Brain microvascular endothelial cell (primary cell): ENCODE measurements around the gene CRABP2.

Source experiments
- DNase-seq: peaks from one replicate; pipeline ENCODE4 v3.0.0-alpha.2; 2020
- H3K27ac ChIP-seq: fragments of 250-450 bp; sonication (Bioruptor Pico); 2 replicates; pipeline ENCODE4 v1.5.1; 2020; ENCODE audit warnings: mild to moderate bottlenecking, moderate library complexity
- H3K27me3 ChIP-seq: fragments of 250-450 bp; sonication (Bioruptor Pico); replicated peaks from 2 replicates; pipeline ENCODE4 v1.5.1; 2020; ENCODE audit warnings: mild to moderate bottlenecking
- H3K36me3 ChIP-seq: fragments of 250-450 bp; sonication (Bioruptor Pico); replicated peaks from 2 replicates; pipeline ENCODE4 v1.5.1; 2020; ENCODE audit warnings: mild to moderate bottlenecking
- H3K4me3 ChIP-seq: 2 replicates; pipeline ENCODE4 v1.5.1; 2011; ENCODE audit warnings: low read depth, mild to moderate bottlenecking, control low read depth, low read length, moderate library complexity
- CTCF ChIP-seq: IDR thresholded peaks from 2 replicates; pipeline ENCODE4 v1.5.1; 2011; ENCODE audit warnings: low read depth, mild to moderate bottlenecking, moderate library complexity, low read length, control low read depth, inconsistent platforms; ENCODE audit errors: missing control alignments
- in situ Hi-C: cut with HindIII; loops from 2 replicates; pipeline ENCODE4 v1.10.0; 2017; ENCODE audit warnings: low sequenced_read_pairs, low pct_ligation_motif_present

Gene CRABP2

GRCh38 chr1:156743367-156744302 lies 38.3 kb upstream of the CRABP2 start:
- no peak for TF ChIP-seq CTCF
- H3K4me3 ChIP-seq, result no peak overlapping the region
- in situ Hi-C loops, result no loop called here
- no peak for DNase-seq
- no peak overlapping the region for H3K27ac ChIP-seq
- H3K36me3 ChIP-seq, result peaks cover 17% of the 10 kb centered on the region
- no peaks in the 10 kb centered on the region for H3K27me3 ChIP-seq

- no peak for TF ChIP-seq CTCF
- Histone ChIP-seq H3K36me3 (peaks cover 23% of the 10 kb centered on the region), H3K4me3 (no peak overlapping the region), H3K27me3 (no peaks in the 10 kb centered on the region), H3K27ac (no peak overlapping the region)
- in situ Hi-C loops, result no loop called here
- DNase-seq, result no peak
These were observed 37.4 kb upstream of the CRABP2 start for GRCh38 chr1:156742801-156743200.

- Histone ChIP-seq H3K27me3 (no peaks in the 10 kb centered on the region), H3K36me3 (peaks cover 29% of the 10 kb centered on the region), H3K4me3 (no peak overlapping the region), H3K27ac (no peak overlapping the region)
- in situ Hi-C loops, result no loop called here
- TF ChIP-seq CTCF, result no peak
- no peak for DNase-seq
These were observed 36.6 kb upstream of the CRABP2 start for GRCh38 chr1:156742017-156742416.

- peak overlapping the region; percentile 33 for H3K4me3 ChIP-seq
- in situ Hi-C loops, result no loop called here
- H3K27me3 ChIP-seq, result no peaks in the 10 kb centered on the region
- DNase-seq, result no peak
- H3K27ac ChIP-seq, result peak overlapping the region; percentile 58
- peaks cover 34% of the 10 kb centered on the region for H3K36me3 ChIP-seq
- no peak for TF ChIP-seq CTCF
These were observed 36.1 kb upstream of the CRABP2 start for GRCh38 chr1:156741481-156741983.

GRCh38 chr1:156740741-156741480 lies 35.5 kb upstream of the CRABP2 start, which contains the start of gene MRPL24:
MRPL24 (minus strand) TSS chr1:156741088; CDS start chr1:156738704, 2,384 bp downstream.
- in situ Hi-C loops, result no loop called here
- TF ChIP-seq CTCF, result no peak
- DNase-seq, result peak; percentile 100
- Histone ChIP-seq H3K27me3 (no peaks in the 10 kb centered on the region), H3K27ac (peak within 1 kb of the TSS; percentile 58), H3K4me3 (peak within 1 kb of the TSS; percentile 92), H3K36me3 (peaks cover 37% of the 10 kb centered on the region)
